Measurements from ENCODE around the gene SGPP2. TPM values are rescaled to one million over a fixed set of nuclear protein-coding genes. Genes with fewer than 3 reads are reported as not detected.

The SGPP2 gene
- total RNA-seq, 6 donors from 2014 or later, result 5.2 to 85.9 (median 21.8) TPM

- Histone ChIP-seq H3K4me3 (no peak overlapping the region), H3K27ac (no peak overlapping the region), H3K9me3 (no peaks in the 10 kb centered on the region), H3K36me3 (no peaks in the 10 kb centered on the region), H3K4me1 (no peaks in the 10 kb centered on the region), H3K27me3 (no peaks in the 10 kb centered on the region)
- WGBS, 2 donors, result 79 to 86% methylated on average over 2 to 6 of the region's 6 CpGs
- ATAC-seq (ENCODE audit: low FRiP score in 2 of 2) (no peak), DNase-seq (no peak)
- TF ChIP-seq POLR2A (IDR thresholded peaks at IDR 0.05) (no peak), CTCF (IDR thresholded peaks at IDR 0.05) (no peak), POLR2AphosphoS5 (IDR thresholded peaks at IDR 0.05) (no peak), EP300 (IDR thresholded peaks at IDR 0.05) (no peak)
These were observed 111.1 kb downstream of the SGPP2 start for GRCh38 chr2:222535477-222535876.

- WGBS, 2 donors, result 82 to 93% methylated on average over 3 of the region's 3 CpGs
- TF ChIP-seq CTCF (IDR thresholded peaks at IDR 0.05) (no peak), EP300 (IDR thresholded peaks at IDR 0.05) (no peak)
These were observed 114.2 kb downstream of the SGPP2 start for GRCh38 chr2:222538535-222538934.

GRCh38 chr2:222544661-222545060 is 120.3 kb downstream of the SGPP2 start:
- peaks cover 0 to 3% (median 0%) of the 10 kb centered on the region in 4 donors for H3K4me1 ChIP-seq
- H3K9me3 ChIP-seq, result no peaks in the 10 kb centered on the region
- DNase-seq (no peak), ATAC-seq (ENCODE audit: low FRiP score in 2 of 2) (no peak)
- H3K4me3 ChIP-seq, result no peak overlapping the region
- 69 to 77% methylated on average over 1 of the region's 1 CpG for WGBS, 2 donors
- no peaks in the 10 kb centered on the region for H3K36me3 ChIP-seq
- no peaks in the 10 kb centered on the region for H3K27me3 ChIP-seq
- no peak overlapping the region for H3K27ac ChIP-seq
- TF ChIP-seq EP300 (IDR thresholded peaks at IDR 0.05) (no peak), CTCF (IDR thresholded peaks at IDR 0.05) (no peak), POLR2A (IDR thresholded peaks at IDR 0.05) (no peak), POLR2AphosphoS5 (IDR thresholded peaks at IDR 0.05) (no peak)

More at GRCh38 chr2:222538535-222538934, 114.2 kb downstream of the SGPP2 start:
- Histone ChIP-seq H3K4me3 (no peak overlapping the region), H3K9me3 (no peaks in the 10 kb centered on the region), H3K36me3 (no peaks in the 10 kb centered on the region), H3K4me1 (no peaks in the 10 kb centered on the region), H3K27me3 (no peaks in the 10 kb centered on the region), H3K27ac (no peak overlapping the region)
- no peak for DNase-seq
- no peak for ATAC-seq (ENCODE audit: low FRiP score in 2 of 2)

- TF ChIP-seq CTCF (IDR thresholded peaks at IDR 0.05) (no peak), EP300 (IDR thresholded peaks at IDR 0.05) (no peak), POLR2AphosphoS5 (IDR thresholded peaks at IDR 0.05) (no peak), POLR2A (IDR thresholded peaks at IDR 0.05) (no peak)
- WGBS, 2 donors, result 66 to 77% methylated on average over 6 of the region's 6 CpGs
- no peaks in the 10 kb centered on the region for H3K9me3 ChIP-seq
- no peak overlapping the region for H3K27ac ChIP-seq
- DNase-seq (no peak), ATAC-seq (ENCODE audit: low FRiP score in 2 of 2) (no peak)
- peaks cover 0 to 3% (median 0%) of the 10 kb centered on the region in 4 donors for H3K4me1 ChIP-seq
- no peaks in the 10 kb centered on the region for H3K36me3 ChIP-seq
- no peak overlapping the region for H3K4me3 ChIP-seq
- H3K27me3 ChIP-seq, result no peaks in the 10 kb centered on the region
These were observed 121.8 kb downstream of the SGPP2 start for GRCh38 chr2:222545823-222546795.
